ENCODE results near the gene MT1X.
"Not testable (repeated sequence)": the region's sequence is repeated elsewhere in the genome, so short reads cannot be mapped to it uniquely, and the experiment has no call there.

GRCh38 chr16:56665286-56666261 is 16.7 kb upstream of the MT1X start:
- not testable (repeated sequence) for TF ChIP-seq CTCF (conservative IDR thresholded peaks at IDR 0.05); EZH2 (IDR thresholded peaks at IDR 0.05; ENCODE audit: low read depth)
